GM12875 (cell line): ENCODE data around the gene POFUT2.

Experiments used
- H3K4me3 ChIP-seq: one replicate; pipeline ENCODE4 v1.5.1; 2011; ENCODE audit warnings: low read depth, low read length, control low read depth
- TF ChIP-seq, protein P1 (sequence below): IDR thresholded peaks from 2 replicates; pipeline ENCODE4 v1.5.1; 2011; ENCODE audit warnings: low read depth, mild to moderate bottlenecking, control low read depth, inconsistent platforms, low read length, moderate library complexity, borderline replicate concordance; ENCODE audit not compliant: insufficient read depth

POFUT2 gene

GRCh38 chr21:45325206-45326168 is 37.8 kb upstream of the POFUT2 start:
- H3K4me3 ChIP-seq = no peak overlapping the region
- TF ChIP-seq, protein P1, sequence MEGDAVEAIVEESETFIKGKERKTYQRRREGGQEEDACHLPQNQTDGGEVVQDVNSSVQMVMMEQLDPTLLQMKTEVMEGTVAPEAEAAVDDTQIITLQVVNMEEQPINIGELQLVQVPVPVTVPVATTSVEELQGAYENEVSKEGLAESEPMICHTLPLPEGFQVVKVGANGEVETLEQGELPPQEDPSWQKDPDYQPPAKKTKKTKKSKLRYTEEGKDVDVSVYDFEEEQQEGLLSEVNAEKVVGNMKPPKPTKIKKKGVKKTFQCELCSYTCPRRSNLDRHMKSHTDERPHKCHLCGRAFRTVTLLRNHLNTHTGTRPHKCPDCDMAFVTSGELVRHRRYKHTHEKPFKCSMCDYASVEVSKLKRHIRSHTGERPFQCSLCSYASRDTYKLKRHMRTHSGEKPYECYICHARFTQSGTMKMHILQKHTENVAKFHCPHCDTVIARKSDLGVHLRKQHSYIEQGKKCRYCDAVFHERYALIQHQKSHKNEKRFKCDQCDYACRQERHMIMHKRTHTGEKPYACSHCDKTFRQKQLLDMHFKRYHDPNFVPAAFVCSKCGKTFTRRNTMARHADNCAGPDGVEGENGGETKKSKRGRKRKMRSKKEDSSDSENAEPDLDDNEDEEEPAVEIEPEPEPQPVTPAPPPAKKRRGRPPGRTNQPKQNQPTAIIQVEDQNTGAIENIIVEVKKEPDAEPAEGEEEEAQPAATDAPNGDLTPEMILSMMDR = no peak

- TF ChIP-seq, protein P1 = no peak
- H3K4me3 ChIP-seq = no peak overlapping the region
Measured at GRCh38 chr21:45324489-45325205, 37.0 kb upstream of the POFUT2 start.

DNA sequence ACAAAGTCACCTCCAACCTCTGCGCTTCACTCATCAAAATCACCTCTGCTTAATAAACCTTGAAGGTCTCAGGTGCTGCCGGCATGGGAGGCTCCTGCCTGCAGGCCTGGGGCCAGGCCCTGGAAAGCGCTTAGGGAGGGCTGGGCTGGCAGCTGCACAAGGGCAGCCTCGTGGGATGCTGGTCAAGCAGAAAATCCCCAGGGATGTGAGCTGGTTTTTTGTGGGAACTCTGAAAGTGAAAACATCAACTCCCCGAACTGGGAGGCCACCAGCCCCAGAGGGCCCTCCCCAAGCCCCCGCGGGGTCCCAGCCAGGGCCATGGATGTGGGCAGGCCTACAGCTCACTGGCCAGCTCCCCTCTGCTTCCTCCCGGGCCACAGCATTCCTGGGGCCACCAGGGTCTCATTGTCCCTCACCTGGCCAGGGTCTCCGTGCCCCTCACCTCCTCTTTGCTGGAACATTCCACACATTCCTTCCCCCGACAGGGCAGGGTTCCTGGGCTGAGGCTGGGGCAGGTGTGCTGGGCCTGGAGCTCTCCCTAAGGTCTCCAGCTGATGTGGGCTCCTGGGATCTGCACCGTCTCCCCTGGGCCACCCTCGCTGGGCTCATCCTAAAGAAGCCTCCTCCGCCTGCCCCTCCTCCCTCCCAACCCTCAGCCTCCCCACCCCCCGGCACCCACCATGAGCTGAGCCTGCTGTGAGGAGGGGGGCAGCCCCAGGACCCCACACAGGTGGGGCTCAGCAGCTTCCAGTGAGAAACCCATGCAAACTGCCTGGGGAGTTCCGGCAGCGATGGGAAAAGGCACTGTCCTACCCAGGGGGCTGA is 36.0 kb upstream of the POFUT2 start:
- no peak overlapping the region for H3K4me3 ChIP-seq

DNA sequence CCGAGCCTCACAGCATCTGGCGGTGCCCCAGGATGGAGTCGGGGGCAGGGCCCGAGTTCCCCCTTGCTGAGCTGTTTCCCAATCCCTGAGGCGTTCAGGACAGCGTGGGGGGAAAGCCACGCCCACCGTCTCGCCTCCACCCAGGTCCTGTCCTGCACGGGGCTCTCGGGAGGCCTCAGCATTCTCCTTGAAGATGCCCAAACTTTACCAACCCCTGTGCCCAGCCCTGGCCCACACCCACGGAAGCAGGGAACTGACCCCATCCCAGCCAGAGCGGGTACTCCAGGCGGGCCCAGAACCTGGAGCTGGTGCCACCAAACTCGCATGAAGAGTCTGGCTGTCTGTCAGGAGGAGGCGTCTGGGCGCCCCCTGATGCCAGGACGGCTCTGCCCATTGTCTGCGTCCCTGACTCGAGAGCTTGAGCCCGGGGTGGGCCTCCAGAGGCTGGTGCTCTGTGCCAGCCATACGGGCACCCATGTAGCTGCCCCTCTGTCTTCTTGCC is 35.3 kb upstream of the POFUT2 start:
- TF ChIP-seq, protein P1 = no peak
- no peak overlapping the region for H3K4me3 ChIP-seq

More for the DNA sequence above, 36.0 kb upstream of the POFUT2 start:
- TF ChIP-seq, protein P1 = no peak

DNA sequence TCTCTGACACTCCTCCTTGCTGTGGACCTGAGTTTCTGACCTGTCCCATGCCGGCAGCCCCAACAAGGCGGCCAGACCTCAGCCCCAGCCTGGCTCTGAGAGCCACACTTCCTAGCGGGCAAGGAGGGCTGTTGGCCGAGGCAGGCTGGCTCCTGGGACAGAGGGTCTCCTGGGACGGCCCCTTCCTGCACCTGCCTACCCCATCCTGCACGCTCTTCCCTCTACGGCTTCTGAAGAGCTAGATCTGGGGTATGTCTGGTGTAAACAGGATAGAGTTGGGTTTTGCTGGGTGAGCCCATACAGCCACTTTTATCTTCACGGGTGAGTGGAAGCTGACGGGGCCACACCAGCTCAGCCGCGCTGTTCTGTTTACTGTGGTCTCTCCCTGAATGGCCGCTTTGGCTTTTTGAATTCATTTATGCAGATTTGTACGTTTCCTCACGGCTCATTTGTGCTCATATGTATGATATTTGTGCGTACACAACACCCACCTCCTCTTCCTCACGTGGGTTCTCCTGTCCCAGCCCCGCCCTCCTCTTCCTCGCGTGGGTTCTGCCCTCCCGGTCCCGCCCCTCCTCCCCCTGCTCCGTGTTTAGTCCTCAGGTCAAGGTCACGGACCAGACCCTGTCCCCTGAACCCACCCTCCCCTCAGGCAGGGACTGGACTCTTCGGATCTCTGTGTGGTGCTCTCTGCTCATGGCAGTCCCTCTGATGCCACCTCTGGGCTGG is 34.7 kb upstream of the POFUT2 start:
- TF ChIP-seq, protein P1 = no peak
- no peak overlapping the region for H3K4me3 ChIP-seq
